ENCODE measurements around the gene VSTM2B. TPM values are rescaled to one million over a fixed set of nuclear protein-coding genes. Genes with fewer than 3 reads are reported as not detected.

Gene VSTM2B
- polyA plus RNA-seq, 1 experiment, result not detected

DNA sequence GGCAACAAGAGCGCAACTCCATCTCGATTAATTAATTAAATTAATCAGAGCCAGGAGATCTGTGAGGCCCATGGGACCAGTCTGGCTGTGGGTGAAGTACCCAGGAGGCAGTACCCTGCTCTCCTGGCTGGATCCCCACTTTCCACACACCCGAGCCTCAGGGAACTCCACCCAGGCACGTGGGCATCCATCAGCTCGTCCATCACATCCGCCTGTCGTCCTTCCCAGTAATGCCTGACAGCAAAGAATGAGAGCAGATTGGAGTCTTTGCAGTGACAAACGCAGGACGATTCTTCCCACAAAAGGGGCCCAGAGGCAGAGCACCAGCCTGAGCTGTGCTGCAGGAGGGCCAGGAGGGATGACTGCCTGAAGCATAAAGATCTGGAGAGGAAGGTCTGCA lies 35.8 kb downstream of the VSTM2B start:
- no peak overlapping the region for H3K27ac ChIP-seq (ENCODE audit: low read depth, low read length)
- no peak overlapping the region for H3K4me3 ChIP-seq (ENCODE audit: low read depth, low read length)
- DNase-seq (ENCODE audit: low read depth, low spot score), result no peak
- TF ChIP-seq, protein P1, sequence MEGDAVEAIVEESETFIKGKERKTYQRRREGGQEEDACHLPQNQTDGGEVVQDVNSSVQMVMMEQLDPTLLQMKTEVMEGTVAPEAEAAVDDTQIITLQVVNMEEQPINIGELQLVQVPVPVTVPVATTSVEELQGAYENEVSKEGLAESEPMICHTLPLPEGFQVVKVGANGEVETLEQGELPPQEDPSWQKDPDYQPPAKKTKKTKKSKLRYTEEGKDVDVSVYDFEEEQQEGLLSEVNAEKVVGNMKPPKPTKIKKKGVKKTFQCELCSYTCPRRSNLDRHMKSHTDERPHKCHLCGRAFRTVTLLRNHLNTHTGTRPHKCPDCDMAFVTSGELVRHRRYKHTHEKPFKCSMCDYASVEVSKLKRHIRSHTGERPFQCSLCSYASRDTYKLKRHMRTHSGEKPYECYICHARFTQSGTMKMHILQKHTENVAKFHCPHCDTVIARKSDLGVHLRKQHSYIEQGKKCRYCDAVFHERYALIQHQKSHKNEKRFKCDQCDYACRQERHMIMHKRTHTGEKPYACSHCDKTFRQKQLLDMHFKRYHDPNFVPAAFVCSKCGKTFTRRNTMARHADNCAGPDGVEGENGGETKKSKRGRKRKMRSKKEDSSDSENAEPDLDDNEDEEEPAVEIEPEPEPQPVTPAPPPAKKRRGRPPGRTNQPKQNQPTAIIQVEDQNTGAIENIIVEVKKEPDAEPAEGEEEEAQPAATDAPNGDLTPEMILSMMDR (IDR thresholded peaks at IDR 0.05; ENCODE audit: low read depth, low read length), result no peak
- H3K9me3 ChIP-seq (ENCODE audit: control insufficient read depth, insufficient read depth, low read length), result peaks cover 4% of the 10 kb centered on the region; the same call in 1 of the 2 replicates
- CTCF ChIA-PET, result no interaction called here
- POLR2A ChIA-PET, result no interaction called here
- no peaks in the 10 kb centered on the region for H3K27me3 ChIP-seq (ENCODE audit: control insufficient read depth, insufficient read depth, low read length)

- Histone ChIP-seq H3K27me3 (ENCODE audit: control insufficient read depth, insufficient read depth, low read length) (no peaks in the 10 kb centered on the region), H3K27ac (ENCODE audit: low read depth, low read length) (no peak overlapping the region), H3K4me3 (ENCODE audit: low read depth, low read length) (no peak overlapping the region), H3K9me3 (ENCODE audit: control insufficient read depth, insufficient read depth, low read length) (peaks cover 4% of the 10 kb centered on the region; the same call in 1 of the 2 replicates)
- TF ChIP-seq, protein P1 (IDR thresholded peaks at IDR 0.05; ENCODE audit: low read depth, low read length), result no peak
- POLR2A ChIA-PET, result no interaction called here
- no peak for DNase-seq (ENCODE audit: low read depth, low spot score)
- CTCF ChIA-PET, result no interaction called here
Observed at GRCh38 chr19:29562299-29563297, 36.8 kb downstream of the VSTM2B start.

DNA sequence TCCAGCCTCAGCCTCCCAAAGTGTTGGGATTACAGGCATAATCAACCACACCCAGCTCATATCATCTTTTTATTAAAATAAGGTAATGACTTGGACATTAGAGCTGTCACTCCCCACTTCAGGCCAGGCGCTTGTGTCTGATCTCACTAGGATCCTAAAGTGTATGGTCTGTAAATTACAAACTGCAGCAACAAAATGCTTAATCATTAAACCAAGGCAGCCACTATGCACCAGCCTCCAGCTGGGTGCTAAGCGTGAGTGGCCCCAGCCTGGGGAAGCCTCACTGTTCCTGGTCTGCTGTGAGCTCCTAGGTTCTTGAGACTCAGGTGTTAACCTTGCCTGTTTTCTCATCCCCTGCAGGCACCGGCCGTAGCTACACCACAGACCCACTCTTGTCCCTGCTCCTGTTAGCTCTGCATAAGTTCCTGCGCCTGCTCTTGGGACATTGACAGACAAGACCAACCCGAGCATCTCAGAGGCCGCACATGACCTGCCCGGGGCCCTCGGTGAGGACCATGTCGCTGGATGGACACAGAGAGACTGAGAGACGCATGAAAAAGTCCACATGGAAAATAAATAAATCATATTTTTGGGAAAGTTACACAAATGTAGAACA lies 37.8 kb downstream of the VSTM2B start:
- TF ChIP-seq, protein P1 (IDR thresholded peaks at IDR 0.05; ENCODE audit: low read depth, low read length), result no peak
- no peak for DNase-seq (ENCODE audit: low read depth, low spot score)
- peaks cover 4% of the 10 kb centered on the region; the same call in 1 of the 2 replicates for H3K9me3 ChIP-seq (ENCODE audit: control insufficient read depth, insufficient read depth, low read length)
- H3K4me3 ChIP-seq (ENCODE audit: low read depth, low read length), result no peak overlapping the region
- ChIA-PET POLR2A (no interaction called here), CTCF (no interaction called here)
- peak overlapping the region; percentile 21 for H3K27ac ChIP-seq (ENCODE audit: low read depth, low read length)
- H3K27me3 ChIP-seq (ENCODE audit: control insufficient read depth, insufficient read depth, low read length), result no peaks in the 10 kb centered on the region

DNA sequence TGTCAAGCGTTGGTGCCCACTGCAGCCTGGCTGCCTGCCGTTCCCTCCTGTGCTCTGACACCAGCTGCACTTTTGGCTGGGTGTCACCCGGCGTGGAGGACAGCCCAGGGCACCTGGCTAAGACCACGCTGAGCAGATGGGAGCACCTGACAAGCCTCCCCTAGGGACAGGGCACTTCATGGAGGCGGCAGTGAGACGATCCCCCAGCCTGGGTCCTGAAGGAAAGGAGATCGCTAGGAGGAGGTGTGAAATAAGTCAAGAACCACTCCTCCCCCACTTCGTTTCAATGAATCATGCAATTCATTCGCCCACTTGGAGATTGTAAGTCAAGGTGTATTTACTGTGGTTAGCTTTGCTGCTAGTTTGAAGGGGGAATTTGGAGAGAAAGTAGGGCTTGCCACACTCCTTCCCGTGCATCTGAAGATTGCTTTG lies 38.8 kb downstream of the VSTM2B start:
- CTCF ChIA-PET, result no interaction called here
- no peak overlapping the region for H3K27ac ChIP-seq (ENCODE audit: low read depth, low read length)
- TF ChIP-seq, protein P1 (IDR thresholded peaks at IDR 0.05; ENCODE audit: low read depth, low read length), result no peak

DNA sequence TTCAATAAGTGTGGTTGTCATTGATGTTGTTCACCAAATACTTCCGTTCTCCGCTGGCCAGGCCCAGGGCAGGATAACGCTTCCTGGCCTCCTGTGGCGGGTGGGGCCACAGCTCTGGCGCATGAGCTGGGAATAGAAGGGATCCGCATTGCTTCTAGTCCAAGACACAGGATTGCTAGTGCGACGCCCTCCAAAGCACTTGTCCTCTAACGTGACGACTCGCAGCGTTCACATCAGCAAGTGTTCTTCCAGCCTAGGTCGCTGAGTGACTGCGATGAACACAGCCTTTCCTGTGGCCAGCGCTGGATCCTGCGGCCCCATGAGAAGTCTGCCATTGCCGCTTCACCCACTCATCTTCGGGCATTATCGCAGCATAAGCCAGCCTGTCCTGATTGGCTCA lies 39.4 kb downstream of the VSTM2B start:
- DNase-seq (ENCODE audit: low read depth, low spot score), result no peak

More for the DNA sequence above, 38.8 kb downstream of the VSTM2B start:
- POLR2A ChIA-PET, result no interaction called here
- Histone ChIP-seq H3K4me3 (ENCODE audit: low read depth, low read length) (no peak overlapping the region), H3K9me3 (ENCODE audit: control insufficient read depth, insufficient read depth, low read length) (peaks cover 4% of the 10 kb centered on the region; the same call in 1 of the 2 replicates), H3K27me3 (ENCODE audit: control insufficient read depth, insufficient read depth, low read length) (no peaks in the 10 kb centered on the region)
- DNase-seq (ENCODE audit: low read depth, low spot score), result no peak

More for the DNA sequence above, 39.4 kb downstream of the VSTM2B start:
- ChIA-PET CTCF (no interaction called here), POLR2A (no interaction called here)
- TF ChIP-seq, protein P1 (IDR thresholded peaks at IDR 0.05; ENCODE audit: low read depth, low read length), result no peak
- Histone ChIP-seq H3K4me3 (ENCODE audit: low read depth, low read length) (no peak overlapping the region), H3K27me3 (ENCODE audit: control insufficient read depth, insufficient read depth, low read length) (no peaks in the 10 kb centered on the region), H3K27ac (ENCODE audit: low read depth, low read length) (no peak overlapping the region), H3K9me3 (ENCODE audit: control insufficient read depth, insufficient read depth, low read length) (no peaks in the 10 kb centered on the region)

All from AG04450 (cell line).